GM21360 (cell line): ENCODE measurements around the gene FAT3.

Experiments
- ATAC-seq: cut with Tn5 transposase; IDR thresholded peaks from one replicate; pipeline ENCODE4 v1.9.1; 2021; ENCODE audit warnings: mild to moderate bottlenecking, moderate library complexity; ENCODE audit not compliant: unreplicated experiment

The FAT3 gene

GRCh38 chr11:92224407-92225124 lies at the start of gene FAT3:
Gene FAT3 (plus strand): TSS chr11:92224818. CDS start chr11:92352113, 127,295 bp downstream.
- ATAC-seq = no peak

- ATAC-seq = no peak
These were observed 45.5 kb upstream of the FAT3 start for GRCh38 chr11:92179017-92179670.

- no peak for ATAC-seq
These were observed 44.4 kb upstream of the FAT3 start for GRCh38 chr11:92180226-92180625.

- no peak for ATAC-seq
These were observed 43.9 kb upstream of the FAT3 start for GRCh38 chr11:92180664-92181251.

GRCh38 chr11:92190535-92191206 lies 33.9 kb upstream of the FAT3 start:
- no peak for ATAC-seq

- ATAC-seq = no peak
These were observed 32.5 kb upstream of the FAT3 start for GRCh38 chr11:92192141-92192540.

GRCh38 chr11:92198268-92198667 lies 26.4 kb upstream of the FAT3 start:
- ATAC-seq = no peak

- ATAC-seq = no peak
These were observed 24.6 kb upstream of the FAT3 start for GRCh38 chr11:92199991-92200390.

- ATAC-seq = no peak
These were observed 19.9 kb upstream of the FAT3 start for GRCh38 chr11:92204731-92205130.

- ATAC-seq = no peak
These were observed 18.2 kb upstream of the FAT3 start for GRCh38 chr11:92206441-92206840.

GRCh38 chr11:92211576-92212167 lies 12.9 kb upstream of the FAT3 start:
- ATAC-seq = no peak

GRCh38 chr11:92212530-92212929 lies 12.1 kb upstream of the FAT3 start:
- no peak for ATAC-seq

GRCh38 chr11:92216789-92217188 lies 7.8 kb upstream of the FAT3 start:
- no peak for ATAC-seq

GRCh38 chr11:92219476-92219875 lies 5.1 kb upstream of the FAT3 start:
- no peak for ATAC-seq

GRCh38 chr11:92222701-92223100 lies 1.9 kb upstream of the FAT3 start:
- ATAC-seq = no peak

- ATAC-seq = no peak
These were observed 588 bp upstream of the FAT3 start for GRCh38 chr11:92224054-92224406.

GRCh38 chr11:92225125-92225567 lies 528 bp downstream of the FAT3 start:
- ATAC-seq = no peak

- ATAC-seq = no peak
These were observed 1.1 kb downstream of the FAT3 start for GRCh38 chr11:92225568-92226330.

- no peak for ATAC-seq
These were observed 2.0 kb downstream of the FAT3 start for GRCh38 chr11:92226331-92227229.
